Stimulated activated CD4-positive, alpha-beta T cell treated with anti-CD3 and anti-CD28 coated beads, TNF-alpha, amount 100 ng/mL, for 24 hours (primary cell): ENCODE data around the gene KIF26B.

Experiments used
- DNase-seq, 3 experiments: peaks; one replicate each; pipeline ENCODE4 v3.0.0-alpha.2; 2020; ENCODE audit warnings: low read depth in 3 of 3

KIF26B gene

DNA sequence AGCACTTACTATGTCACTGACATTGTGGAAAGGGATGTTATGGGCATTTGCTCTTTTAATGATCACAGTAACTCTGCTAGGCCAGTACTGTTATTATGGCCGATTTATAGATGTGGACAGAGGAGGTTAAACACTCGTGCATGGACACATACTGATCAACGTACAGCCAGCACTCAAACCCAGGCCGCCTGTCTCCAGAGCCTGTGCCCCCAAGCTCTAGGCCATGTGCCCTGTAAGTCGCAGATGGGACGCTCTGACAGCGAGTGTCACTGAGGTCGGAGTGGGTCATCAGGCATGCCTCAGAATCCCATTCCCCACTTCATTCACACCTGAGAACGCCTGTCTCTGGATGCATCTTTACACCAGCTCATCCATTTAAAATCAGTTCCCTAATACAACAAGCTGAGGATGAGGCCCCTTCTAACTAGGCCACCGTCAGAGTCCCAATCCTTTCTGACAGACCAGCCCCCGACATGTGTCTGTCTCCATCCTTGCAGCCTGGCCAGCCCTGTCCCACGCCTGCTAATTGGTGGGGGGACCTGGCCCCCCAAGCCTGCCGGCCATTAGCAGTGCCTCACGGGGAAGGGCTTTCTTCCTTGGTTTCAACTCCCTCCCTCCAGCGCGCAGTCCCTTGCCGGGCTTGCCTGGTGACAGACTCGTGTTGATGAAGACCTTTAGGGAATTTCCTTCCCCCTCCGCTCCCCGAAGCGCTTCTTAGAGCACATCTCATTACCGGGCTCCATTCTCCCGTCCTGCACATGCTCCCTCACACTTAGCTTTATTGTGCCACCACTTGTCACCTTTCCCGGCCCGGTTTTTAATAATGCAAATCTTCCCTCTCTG is 436.8 kb downstream of the KIF26B start:
- no peak for DNase-seq

DNA sequence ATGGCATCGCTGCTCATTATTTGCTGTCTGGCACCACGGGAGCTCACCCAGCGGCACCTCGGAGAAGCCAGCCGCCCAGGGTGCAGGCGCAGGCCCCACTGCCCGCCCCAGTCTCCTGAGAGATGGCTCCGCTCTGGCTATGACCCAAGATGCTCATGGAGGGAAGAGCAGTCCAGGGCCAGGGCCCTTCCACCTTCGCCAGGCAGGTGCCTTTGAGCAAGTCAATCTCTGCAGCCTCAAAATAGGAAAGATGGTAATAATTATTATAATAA is 437.3 kb downstream of the KIF26B start:
- no peak for DNase-seq

DNA sequence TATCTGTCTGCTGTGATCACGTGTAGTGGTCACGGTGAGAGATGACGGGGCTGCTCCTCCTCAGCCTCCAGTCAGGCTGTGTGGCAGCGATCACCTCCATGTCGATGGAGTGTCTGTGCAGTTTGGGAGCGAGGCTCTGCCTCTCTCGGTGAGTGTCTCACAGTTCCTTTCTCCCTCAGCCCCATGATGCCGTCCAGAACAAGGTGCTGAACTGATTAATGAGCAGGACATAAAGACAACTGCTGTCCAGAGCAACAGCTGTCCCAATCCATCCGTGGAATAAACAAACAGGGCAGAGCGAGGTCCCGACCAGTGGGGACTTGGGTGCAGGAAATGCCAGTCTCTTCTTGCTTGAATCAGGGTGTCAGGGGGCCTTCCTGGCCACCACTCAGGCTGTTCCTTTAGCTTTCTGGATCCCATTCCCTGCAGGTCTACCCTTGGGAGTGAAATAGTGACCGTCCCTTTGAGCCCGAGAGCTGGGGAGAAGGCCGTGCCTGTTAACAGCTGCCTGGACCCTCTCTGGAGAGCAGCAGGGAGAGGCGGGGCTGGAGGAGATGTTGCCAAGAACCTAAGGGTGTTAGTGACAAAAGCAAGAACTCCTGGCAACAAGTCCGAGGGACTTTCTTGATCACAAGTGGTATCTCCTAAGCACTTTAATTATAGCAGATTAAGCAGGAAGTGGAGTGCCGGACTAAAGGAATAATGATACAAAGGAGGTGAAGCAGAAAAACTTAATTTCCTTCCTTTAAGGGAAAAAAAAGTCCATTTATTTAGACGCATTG is 443.9 kb downstream of the KIF26B start:
- no peak for DNase-seq

DNA sequence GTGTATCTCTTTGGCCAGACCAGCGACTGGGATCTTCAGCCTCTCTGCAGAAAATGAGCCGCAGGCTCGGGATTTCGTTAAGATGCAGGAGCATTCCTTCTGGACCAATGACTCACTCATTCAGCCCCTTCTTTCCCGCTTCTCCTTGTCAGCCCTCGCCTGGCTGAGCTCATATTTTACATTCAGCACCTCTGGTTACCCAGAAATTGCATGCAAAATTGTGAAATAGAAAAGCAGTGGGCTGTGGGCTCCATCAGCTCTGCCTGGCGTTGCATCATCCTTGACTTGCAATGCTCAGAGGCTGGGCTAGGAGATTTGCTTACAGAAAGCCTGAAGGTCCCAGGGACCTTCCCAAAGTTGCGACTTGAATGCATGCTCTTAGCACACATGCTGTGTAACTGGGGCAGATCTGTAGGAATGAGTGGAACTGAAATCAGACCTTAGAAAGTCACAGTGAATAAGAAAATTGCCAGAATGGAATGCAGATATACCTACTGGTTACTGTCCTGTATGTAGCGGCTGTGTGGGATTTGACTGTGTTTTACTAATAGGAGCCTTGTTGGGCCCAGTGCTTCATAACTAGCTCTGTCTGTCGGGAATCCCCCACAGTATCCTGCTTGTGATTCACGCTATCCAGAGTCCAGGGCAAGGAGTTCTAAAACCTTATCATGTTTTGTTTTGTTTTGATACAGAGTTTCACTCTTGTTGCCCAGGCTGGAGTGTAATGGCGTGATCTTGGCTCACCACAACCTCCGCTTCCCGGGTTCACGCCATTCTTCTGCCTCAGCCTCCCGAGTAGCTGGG is 444.8 kb downstream of the KIF26B start:
- no peak for DNase-seq

DNA sequence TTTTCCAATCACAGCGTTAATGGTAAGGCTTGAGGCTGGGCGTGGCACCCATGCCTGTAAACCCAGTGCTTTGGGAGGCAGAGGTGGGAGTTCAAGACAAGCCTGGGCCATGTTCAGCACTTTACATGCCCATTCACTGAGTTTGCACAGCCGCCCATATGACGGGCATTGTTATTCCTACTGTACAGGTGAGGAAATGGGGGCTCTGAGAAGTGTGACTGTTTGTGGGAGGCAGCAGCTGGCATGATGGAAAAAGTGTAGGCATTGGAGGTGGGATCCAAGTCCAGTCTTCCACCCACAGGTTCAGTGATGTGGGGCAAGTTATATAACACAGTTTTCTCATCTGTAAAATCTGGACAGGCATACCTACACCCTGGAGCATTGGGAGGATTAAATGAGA is 445.9 kb downstream of the KIF26B start:
- no peak for DNase-seq

DNA sequence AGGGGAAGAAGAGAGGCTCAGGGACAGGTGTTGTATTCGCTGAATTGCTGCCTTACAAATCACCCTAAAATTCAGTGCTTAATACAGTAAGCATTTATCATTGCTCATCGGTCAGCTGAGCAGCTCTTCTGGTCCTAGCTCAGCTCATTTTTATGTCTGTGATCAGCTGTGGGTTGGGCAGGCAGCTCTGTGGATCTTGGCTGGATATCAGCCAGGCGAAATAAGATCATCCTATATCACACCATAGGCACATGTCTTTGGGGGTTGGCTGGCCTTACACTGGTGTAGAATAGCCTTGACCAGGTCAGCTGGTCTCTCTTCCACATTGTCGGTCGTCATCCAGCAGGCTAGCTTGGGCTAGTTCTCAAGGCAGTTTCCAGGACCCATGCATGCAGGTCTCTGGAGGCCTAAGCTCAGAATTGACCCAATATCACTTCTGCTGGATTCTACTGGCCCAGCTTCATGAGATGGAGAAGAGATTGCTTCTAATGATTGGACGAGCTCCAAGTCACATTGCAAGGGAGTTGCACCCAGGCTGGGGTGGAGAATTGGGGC is 448.6 kb downstream of the KIF26B start:
- no peak for DNase-seq

DNA sequence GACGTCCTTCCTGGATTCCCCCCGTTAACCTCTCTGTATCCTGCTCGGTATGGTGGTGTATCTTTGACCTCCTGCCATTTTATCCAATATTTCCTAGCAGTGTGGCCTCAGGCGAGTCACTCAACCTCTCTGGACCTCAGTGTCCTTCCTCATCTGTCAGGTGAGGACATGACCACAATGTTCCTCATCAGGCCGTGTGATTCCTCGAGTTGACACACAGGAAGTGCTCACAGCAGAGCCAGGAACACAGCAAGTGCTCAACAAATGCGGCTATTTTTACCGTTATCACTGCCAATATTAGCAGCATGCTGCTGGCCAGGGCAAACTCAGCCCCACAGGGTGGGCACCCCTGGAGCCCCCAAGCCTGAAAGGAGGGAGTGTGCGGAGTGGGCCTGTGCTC is 450.2 kb downstream of the KIF26B start:
- no peak for DNase-seq

DNA sequence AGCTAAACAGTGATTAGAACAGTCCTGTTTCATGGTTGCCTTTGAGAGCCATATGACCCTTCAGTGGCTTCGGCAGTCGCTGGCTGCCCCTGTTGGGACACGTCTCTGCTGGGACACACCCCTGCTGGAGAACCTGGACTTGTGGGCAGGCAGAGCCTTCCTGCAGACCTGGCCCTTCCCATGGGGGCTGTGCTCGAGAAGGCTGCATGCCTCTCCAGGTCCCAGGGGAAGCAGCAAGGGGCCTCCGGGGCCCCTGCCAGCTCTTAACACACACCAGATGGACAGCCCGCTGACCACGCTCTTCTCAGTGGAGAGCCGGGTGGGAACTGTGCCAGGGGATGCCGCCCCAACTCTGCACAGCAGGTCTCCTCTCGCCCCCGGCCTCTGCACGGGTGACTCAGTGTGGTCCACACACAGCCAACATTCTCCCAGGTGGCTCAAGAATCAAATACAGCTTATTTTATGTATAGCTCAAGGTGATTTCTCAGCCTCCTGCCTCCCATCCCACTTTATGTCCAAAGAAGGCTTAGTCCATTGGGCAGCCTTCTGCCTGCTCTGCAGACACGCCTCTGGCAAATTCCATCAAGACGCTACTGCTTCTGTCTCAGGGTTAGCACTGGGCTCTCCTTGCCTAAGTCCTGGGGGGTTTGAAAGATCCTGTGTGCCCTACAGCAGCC is 450.8 kb downstream of the KIF26B start:
- no peak for DNase-seq

DNA sequence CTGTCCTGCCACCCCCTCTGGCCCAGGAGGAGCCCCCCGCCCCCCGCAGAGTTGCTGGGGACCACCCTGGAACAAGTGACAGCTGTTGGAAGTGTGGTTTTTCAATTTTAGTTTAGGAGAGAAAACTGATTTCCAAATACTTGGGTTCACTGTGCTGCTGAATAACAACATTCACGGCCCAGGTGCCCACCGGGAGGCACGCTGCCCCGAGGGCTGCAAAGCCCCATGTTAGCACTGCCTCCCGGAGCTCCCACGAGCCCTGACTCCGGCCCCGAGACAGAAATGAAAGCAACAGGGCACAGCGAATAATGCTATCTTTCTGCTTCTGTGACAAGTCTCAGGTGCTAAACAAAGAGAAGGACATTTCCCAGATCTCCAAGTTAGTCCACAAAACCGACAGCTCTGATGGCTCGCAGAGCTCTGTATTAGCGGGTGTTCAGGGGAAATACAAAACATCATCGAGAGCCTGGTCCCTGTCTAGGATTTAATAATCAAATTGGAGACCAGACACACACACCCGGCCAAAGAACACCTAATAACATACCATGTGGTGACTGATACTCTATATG is 451.5 kb downstream of the KIF26B start:
- no peak for DNase-seq

DNA sequence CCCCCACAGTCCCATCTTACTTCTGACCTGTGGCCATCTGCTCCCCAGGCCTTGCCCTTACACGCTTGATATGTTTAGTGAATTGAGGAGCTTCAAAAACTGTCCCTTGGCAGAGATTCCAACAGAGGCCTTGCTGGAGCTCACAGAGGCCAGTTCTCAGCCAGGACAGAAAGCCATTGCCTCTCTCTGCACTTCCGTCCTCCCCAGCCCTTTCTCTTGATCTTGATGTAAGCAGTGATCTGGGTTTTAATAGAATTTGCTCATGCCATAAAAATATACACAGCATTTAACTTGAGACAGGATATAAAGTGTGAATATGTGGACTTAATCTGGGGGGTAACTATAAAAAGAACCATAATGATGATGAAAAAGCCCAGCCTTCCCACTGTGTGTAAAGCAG is 453.5 kb downstream of the KIF26B start:
- no peak for DNase-seq

DNA sequence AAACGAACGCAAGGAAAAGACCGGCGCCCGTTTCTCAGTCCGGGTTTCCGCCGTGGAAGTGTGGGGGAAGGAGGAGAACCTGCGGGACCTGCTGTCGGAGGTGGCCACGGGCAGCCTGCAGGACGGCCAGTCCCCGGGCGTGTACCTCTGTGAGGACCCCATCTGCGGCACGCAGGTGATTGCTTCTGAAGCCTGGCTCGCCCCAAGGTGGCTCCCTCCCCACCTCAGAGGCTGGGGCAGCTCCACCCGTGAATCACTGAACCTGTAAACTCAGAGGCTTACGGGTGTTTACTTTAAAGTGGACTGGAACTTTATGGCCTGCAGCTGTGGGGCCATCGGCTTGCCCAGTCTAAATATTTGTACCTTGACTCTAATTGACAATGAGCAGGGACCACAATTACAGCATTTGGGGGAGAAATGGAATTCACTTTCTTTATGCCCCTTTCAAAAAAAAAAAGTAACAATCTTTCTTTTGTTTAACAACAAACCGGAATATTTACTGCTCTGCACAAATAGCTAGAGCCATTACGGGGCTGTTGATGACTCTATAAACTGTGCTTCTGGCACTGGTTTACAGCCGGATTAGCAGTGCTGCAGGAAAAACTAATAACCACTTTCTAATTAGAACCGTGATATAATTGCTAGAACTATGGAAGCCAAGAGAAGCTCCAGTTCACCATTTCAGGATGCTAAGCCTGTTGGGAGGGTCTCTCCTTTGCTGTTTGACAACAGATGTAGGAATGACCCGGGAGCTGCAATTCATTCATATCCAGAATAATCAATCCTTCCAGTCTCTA is 454.8 kb downstream of the KIF26B start:
- no peak for DNase-seq

DNA sequence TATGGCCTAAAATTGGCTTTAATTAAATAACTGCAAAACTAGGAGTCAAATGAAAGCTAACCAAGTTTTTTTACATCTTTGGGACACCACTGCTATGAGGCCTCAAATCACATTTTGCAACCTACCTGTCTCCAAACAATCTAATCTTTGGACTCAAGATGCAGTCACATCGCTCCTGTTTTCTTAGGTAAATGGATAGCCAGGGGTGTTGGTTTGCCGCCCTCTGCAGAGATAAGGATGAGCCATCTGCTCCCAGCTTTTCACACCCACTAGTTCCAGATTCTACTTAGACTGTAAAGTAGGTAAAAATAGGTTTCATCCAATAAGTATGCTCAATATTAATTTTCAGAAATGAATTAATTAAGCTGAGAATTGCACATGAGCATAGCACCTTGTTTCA is 456.5 kb downstream of the KIF26B start:
- DNase-seq: no peak

DNA sequence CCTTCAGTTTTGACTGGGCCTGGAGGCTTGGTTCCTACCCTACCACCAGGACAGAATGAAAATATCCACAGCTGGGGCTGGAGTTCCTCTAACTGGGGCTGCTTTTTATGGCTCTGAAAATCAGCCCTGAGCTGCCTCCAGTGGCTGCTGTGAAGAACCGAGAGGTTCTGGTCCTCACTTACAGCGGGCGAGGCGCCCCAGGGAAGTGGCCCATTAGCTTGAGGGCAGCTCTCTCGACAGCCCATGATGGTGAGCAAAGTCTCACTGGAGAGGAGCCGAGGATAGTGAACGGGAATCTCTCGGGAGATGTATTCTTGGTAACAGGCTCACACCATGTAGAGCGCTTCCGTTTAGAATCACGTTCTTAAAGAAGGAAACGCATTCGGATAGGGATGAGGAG is 459.7 kb downstream of the KIF26B start:
- DNase-seq: no peak

DNA sequence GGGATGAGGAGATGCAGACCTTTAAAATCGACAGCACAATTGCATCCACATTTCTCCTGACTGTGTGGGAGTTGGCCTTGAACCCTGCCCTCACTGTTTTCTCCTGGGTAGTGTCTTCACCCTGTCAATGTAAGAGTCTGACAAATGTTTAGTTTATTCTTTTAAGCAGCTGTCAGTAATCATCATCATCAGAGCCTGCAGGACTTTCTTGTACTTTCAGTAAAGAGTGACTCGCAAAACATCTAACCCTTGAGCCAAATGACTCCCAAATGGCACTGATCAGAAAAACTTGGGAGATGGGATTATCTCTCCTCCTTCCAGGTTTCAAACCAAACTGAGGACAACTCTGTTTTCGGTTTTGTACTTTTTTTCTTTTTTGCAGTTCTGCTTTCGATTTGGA is 460.2 kb downstream of the KIF26B start:
- no peak for DNase-seq

DNA sequence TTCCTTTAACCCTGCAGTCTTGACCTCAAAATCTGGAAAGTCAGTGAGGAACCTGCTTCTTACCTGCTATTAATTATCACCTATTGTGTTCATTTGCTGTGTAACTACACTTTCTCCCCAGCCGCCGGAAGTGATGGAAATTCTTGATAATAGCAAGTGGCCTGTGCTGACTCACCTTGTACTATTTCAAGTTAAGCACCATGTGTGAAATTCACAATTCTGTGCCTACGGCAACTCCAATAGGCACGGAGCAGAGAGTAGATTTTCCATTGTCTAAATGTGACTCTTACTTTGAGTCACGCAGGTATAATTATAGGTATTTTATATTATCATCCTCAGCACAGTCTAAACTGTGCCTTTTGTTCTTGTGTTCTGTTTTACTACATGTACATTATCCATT is 466.8 kb downstream of the KIF26B start:
- no peak for DNase-seq

DNA sequence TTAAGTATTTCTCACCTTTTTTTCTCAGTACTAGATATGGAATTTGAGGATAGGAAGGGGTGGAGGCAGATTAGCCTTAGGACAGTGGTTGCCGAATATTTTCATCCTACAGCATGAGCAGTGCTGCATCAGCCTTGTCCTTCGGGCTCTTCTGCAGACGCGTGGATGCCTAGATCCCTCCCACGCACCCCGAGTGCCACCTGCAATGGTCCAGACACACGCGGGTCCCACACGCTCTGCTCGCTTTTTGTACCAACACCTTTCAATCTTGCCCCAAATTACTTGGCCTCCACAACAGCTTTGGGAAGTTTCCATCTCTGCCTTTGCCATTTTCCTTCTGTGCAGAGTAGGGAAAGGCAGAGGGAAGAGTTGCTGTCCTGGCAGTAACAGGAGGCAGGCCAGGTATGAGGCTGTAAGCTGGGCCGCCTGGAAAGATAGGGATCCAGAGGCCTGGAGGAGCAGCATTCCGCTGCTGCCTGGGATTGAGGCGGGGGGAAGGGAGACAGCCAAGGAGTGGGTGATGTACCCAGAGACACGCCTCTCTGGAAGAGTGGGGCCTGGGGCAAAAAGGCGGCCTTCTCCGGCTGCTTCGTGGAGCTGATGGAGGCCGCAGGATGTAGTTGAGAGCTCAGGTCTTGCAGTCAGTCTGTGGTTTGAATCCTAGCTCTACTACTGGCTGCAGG is 467.7 kb downstream of the KIF26B start:
- DNase-seq: no peak

DNA sequence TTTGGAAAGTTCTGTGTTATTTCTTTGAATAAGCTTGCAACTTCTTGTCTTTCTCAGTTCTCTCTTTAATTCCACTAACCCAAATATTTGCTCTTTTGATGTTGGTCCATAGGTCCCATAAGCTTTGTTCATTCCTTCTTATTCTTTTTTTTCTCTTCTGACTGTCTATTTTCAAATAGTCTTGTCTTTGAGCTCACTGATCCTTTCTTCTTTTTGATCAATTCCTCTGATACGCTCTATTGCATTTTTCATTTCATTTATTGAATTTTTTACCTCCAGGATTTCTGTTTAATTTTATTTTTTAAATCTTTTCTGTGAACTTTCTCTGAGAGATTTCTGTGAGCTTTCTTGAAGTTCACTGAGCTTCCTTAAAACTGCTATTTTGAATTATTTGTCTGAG is 486.6 kb downstream of the KIF26B start:
- no peak for DNase-seq

DNA sequence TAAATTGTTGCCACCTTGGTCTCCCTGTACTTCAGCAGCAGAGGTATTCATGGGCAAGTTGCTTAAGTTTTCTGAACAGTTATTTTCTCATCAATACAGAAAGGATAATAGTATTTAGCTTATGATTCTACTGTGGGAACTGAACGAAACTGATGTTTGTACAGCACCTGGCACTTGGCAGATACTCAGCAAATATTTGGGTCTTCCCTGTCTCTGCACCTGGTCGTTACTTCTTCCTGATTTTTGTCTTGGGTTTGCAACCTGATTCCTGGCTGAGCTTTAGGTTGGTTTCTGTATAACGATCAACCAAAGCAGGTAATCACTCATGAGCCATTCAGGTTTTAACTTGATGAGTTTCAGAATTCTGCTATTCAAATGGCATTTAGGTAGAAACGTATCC is 490.6 kb downstream of the KIF26B start:
- DNase-seq: no peak

DNA sequence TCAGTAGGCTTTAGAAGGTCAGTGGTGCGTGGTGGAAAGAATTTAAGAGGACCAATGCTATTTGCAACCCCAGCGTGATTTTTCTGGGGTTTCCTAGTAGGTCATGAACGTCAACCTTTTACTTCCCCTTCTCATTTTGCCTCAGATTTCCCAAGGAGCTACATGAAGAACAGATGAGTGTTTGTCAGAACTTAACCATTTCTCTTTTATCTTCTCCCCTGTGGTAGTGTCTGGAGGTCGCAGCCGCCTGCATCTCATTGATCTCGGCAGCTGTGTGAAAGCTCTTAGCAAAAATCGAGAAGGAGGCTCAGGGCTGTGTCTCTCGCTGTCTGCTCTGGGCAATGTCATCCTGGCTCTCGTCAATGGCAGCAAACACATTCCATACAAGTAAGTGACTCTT is 491.1 kb downstream of the KIF26B start:
- no peak for DNase-seq
